GM18498 (cell line): Measurements from ENCODE around the gene KRT23.
"Not testable (repeated sequence)": the region's sequence is repeated elsewhere in the genome, so short reads cannot be mapped to it uniquely, and the experiment has no call there.

Experiments used
- ATAC-seq: cut with Tn5 transposase; IDR thresholded peaks from one replicate; pipeline ENCODE4 v1.9.1; 2021; ENCODE audit warnings: mild to moderate bottlenecking, moderate library complexity; ENCODE audit not compliant: unreplicated experiment

The KRT23 gene

GRCh38 chr17:40951011-40951622 lies 13.7 kb upstream of the KRT23 start:
- no peak for ATAC-seq

- ATAC-seq = no peak
Measured at GRCh38 chr17:40950176-40950575, 12.7 kb upstream of the KRT23 start.

GRCh38 chr17:40949418-40949817 lies 12.0 kb upstream of the KRT23 start:
- ATAC-seq = no peak

- ATAC-seq = no peak
Measured at GRCh38 chr17:40947929-40948328, 10.5 kb upstream of the KRT23 start.

GRCh38 chr17:40945414-40945813 lies 8.0 kb upstream of the KRT23 start:
- no peak for ATAC-seq

GRCh38 chr17:40944531-40944930 lies 7.1 kb upstream of the KRT23 start:
- no peak for ATAC-seq

- no peak for ATAC-seq
Measured at GRCh38 chr17:40942553-40942952, 5.1 kb upstream of the KRT23 start.

- ATAC-seq = no peak
Measured at GRCh38 chr17:40940266-40940665, 2.8 kb upstream of the KRT23 start.

- ATAC-seq = no peak
Measured at GRCh38 chr17:40938981-40939380, 1.5 kb upstream of the KRT23 start.

GRCh38 chr17:40936976-40937375 lies 470 bp downstream of the KRT23 start:
- no peak for ATAC-seq

GRCh38 chr17:40936437-40936971 lies 942 bp downstream of the KRT23 start:
- no peak for ATAC-seq

- no peak for ATAC-seq
Measured at GRCh38 chr17:40935624-40936023, 1.8 kb downstream of the KRT23 start.

GRCh38 chr17:40932608-40933007 lies 4.8 kb downstream of the KRT23 start:
- no peak for ATAC-seq

- no peak for ATAC-seq
Measured at GRCh38 chr17:40931311-40931710, 6.1 kb downstream of the KRT23 start.

GRCh38 chr17:40926341-40926740 lies 11.1 kb downstream of the KRT23 start:
- ATAC-seq = no peak

GRCh38 chr17:40922239-40922638 lies 15.2 kb downstream of the KRT23 start:
- no peak for ATAC-seq

- no peak for ATAC-seq
Measured at GRCh38 chr17:40921026-40921425, 16.4 kb downstream of the KRT23 start.

GRCh38 chr17:40917116-40917515 lies 20.3 kb downstream of the KRT23 start:
- ATAC-seq = not testable (repeated sequence)

- no peak for ATAC-seq
Measured at GRCh38 chr17:40916366-40916765, 21.1 kb downstream of the KRT23 start.

GRCh38 chr17:40915721-40916256 lies 21.7 kb downstream of the KRT23 start:
- no peak for ATAC-seq

- ATAC-seq = no peak
Measured at GRCh38 chr17:40915199-40915661, 22.2 kb downstream of the KRT23 start.

GRCh38 chr17:40914075-40914855 lies 23.2 kb downstream of the KRT23 start:
- no peak for ATAC-seq
